ENCODE measurements around the gene MDGA2. TPM values are rescaled to one million over a fixed set of nuclear protein-coding genes. Genes with fewer than 3 reads are reported as not detected.
"Not testable (repeated sequence)": the region's sequence is repeated elsewhere in the genome, so short reads cannot be mapped to it uniquely, and the experiment has no call there.

MDGA2 gene
- total and polyA plus RNA-seq, 2 of the 4 experiments (the other 2 are of a cell fraction): 0.02 TPM; not detected in 1

DNA sequence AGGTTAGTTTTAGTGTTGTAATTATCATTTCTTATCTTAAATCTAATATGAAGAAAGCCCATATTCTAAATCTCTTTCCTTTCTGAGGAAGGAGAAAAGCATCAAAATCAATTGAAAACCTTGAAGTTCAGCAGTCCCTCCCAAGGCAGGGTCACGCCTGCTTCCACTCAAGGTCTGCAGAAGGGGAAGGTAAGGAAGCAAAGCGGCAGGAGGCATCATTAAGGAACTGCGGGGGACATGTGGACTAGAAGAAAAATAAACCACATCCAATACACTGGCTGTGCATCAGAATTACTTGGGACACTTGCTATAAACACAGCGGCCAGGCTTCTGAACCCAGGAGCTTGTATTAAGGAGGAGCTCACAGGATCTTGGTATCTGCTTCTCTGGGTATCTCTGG is 759.9 kb downstream of the MDGA2 start:
- not testable (repeated sequence) for H3K23ac ChIP-seq (ENCODE audit: low read depth, low read length); ATAC-seq (ENCODE audit: low read depth)

More for the DNA sequence above, 759.9 kb downstream of the MDGA2 start:
- H3K36me3 ChIP-seq (ENCODE audit: control insufficient read depth, insufficient read depth, low read length); H2BK20ac ChIP-seq (ENCODE audit: low read depth, low read length); H3K4me2 ChIP-seq (ENCODE audit: low read depth, low read length); CTCF ChIA-PET; H2AK5ac ChIP-seq (ENCODE audit: low read depth, low read length); H2AFZ ChIP-seq (replicated peaks; ENCODE audit: low read length, poor library complexity); H3K27ac ChIP-seq (ENCODE audit: insufficient read depth, low read length); H3K9me1 ChIP-seq (ENCODE audit: insufficient read depth, low read length); in situ Hi-C loops (cut with MboI; ENCODE audit: low sequenced_read_pairs); H3K4ac ChIP-seq (ENCODE audit: low read depth, low read length); H4K8ac ChIP-seq (ENCODE audit: low read depth in 2 of 2, low read length in 2 of 2); H2AK9ac ChIP-seq (replicated peaks; ENCODE audit: low read depth, low read length, poor library complexity); H2BK15ac ChIP-seq (ENCODE audit: low read depth, low read length); H3K56ac ChIP-seq (ENCODE audit: extremely low read depth, insufficient read depth, low read length); H3K27me3 ChIP-seq (ENCODE audit: control insufficient read depth, insufficient read depth, low read length); H3K4me3 ChIP-seq (ENCODE audit: insufficient read depth, low read depth, low read length); H3K9ac ChIP-seq (ENCODE audit: low read depth, low read length); POLR2A ChIA-PET (ENCODE audit: unreplicated experiment); H3K79me1 ChIP-seq (ENCODE audit: low read depth in 1 of 2, low read length in 2 of 2); H3K14ac ChIP-seq (replicated peaks; ENCODE audit: low read depth, low read length); H3K18ac ChIP-seq (ENCODE audit: low read depth, low read length); H4K5ac ChIP-seq (ENCODE audit: low read depth, low read length); H3K4me1 ChIP-seq (ENCODE audit: control insufficient read depth, insufficient read depth, low read length); H3K9me3 ChIP-seq (ENCODE audit: control insufficient read depth, insufficient read depth, low read length); intact Hi-C loops (cut with micrococcal nuclease); H4K91ac ChIP-seq (ENCODE audit: insufficient read depth, low read depth, low read length); BruUV-seq (replicated peaks); DNase-seq; H4K20me1 ChIP-seq (ENCODE audit: insufficient read depth, low read length); dilution Hi-C loops (cut with HindIII; ENCODE audit: low sequenced_read_pairs, unreplicated experiment); H2BK120ac ChIP-seq (ENCODE audit: low read depth, low read length); H2BK5ac ChIP-seq (ENCODE audit: low read depth, low read length, poor library complexity, severe bottlenecking): not testable (repeated sequence)
- WGBS, 2 experiments (ENCODE audit: extremely low coverage in 2 of 2, insufficient read length in 1 of 2): no CpG with 5 or more reads among the region's 4 CpGs

Data from IMR-90 (cell line).